ENCODE data around the gene MICALL2.

GRCh38 chr7:1502845-1503244, 43.6 kb upstream of the MICALL2 start:
- TF ChIP-seq POLR2A (IDR thresholded peaks at IDR 0.05; ENCODE audit: extremely low read depth, insufficient read length): no peak
- TF ChIP-seq CTCF (IDR thresholded peaks at IDR 0.05; ENCODE audit: low read depth, low read length): no peak
- no peak for TF ChIP-seq MYC (IDR thresholded peaks at IDR 0.05; ENCODE audit: low read depth, low read length)

All from NB4 (cell line).